Activated CD8-positive, alpha-beta memory T cell treated with anti-CD3 and anti-CD28 coated beads for 24 hours (primary cell): Measurements from ENCODE around the gene AGBL4.
"Not testable (repeated sequence)": the region's sequence is repeated elsewhere in the genome, so short reads cannot be mapped to it uniquely, and the experiment has no call there.

Experiments
- DNase-seq: peaks from one replicate; pipeline ENCODE4 v3.0.0-alpha.2; 2020

Gene AGBL4

GRCh38 chr1:49002981-49003380 is 1020.8 kb downstream of the AGBL4 start:
- DNase-seq, result not testable (repeated sequence)

- no peak for DNase-seq
Observed at GRCh38 chr1:48999321-48999720, 1024.4 kb downstream of the AGBL4 start.

GRCh38 chr1:48996311-48996710 is 1027.4 kb downstream of the AGBL4 start:
- DNase-seq, result no peak

GRCh38 chr1:48988633-48989197 is 1035.0 kb downstream of the AGBL4 start:
- DNase-seq, result no peak

- DNase-seq, result no peak
Observed at GRCh38 chr1:48979940-48980339, 1043.8 kb downstream of the AGBL4 start.

- no peak for DNase-seq
Observed at GRCh38 chr1:48978413-48978812, 1045.3 kb downstream of the AGBL4 start.

- no peak for DNase-seq
Observed at GRCh38 chr1:48977273-48977672, 1046.5 kb downstream of the AGBL4 start.

GRCh38 chr1:48969971-48970370 is 1053.8 kb downstream of the AGBL4 start:
- DNase-seq, result no peak

GRCh38 chr1:48967318-48967717 is 1056.4 kb downstream of the AGBL4 start:
- DNase-seq, result no peak

GRCh38 chr1:48966583-48966982 is 1057.2 kb downstream of the AGBL4 start:
- no peak for DNase-seq

- DNase-seq, result no peak
Observed at GRCh38 chr1:48960320-48960719, 1063.4 kb downstream of the AGBL4 start.

GRCh38 chr1:48955774-48956173 is 1068.0 kb downstream of the AGBL4 start:
- DNase-seq, result no peak

- DNase-seq, result no peak
Observed at GRCh38 chr1:48953617-48954016, 1070.1 kb downstream of the AGBL4 start.

GRCh38 chr1:48948562-48948961 is 1075.2 kb downstream of the AGBL4 start:
- DNase-seq, result no peak

GRCh38 chr1:48947761-48948537 is 1075.8 kb downstream of the AGBL4 start:
- DNase-seq, result no peak

GRCh38 chr1:48946070-48946469 is 1077.7 kb downstream of the AGBL4 start:
- DNase-seq, result no peak

GRCh38 chr1:48944811-48945210 is 1078.9 kb downstream of the AGBL4 start:
- no peak for DNase-seq

- DNase-seq, result no peak
Observed at GRCh38 chr1:48943826-48944225, 1079.9 kb downstream of the AGBL4 start.

- no peak for DNase-seq
Observed at GRCh38 chr1:48943393-48943792, 1080.4 kb downstream of the AGBL4 start.

- DNase-seq, result no peak
Observed at GRCh38 chr1:48940962-48941732, 1082.6 kb downstream of the AGBL4 start.

GRCh38 chr1:48940354-48940753 is 1083.4 kb downstream of the AGBL4 start:
- no peak for DNase-seq

- no peak for DNase-seq
Observed at GRCh38 chr1:48939828-48940227, 1083.9 kb downstream of the AGBL4 start.

- no peak for DNase-seq
Observed at GRCh38 chr1:48939042-48939441, 1084.7 kb downstream of the AGBL4 start.

GRCh38 chr1:48937732-48938131 is 1086.0 kb downstream of the AGBL4 start:
- DNase-seq, result no peak
